RWPE1 (cell line): ENCODE data around the gene PHC2.

Source experiments
- CTCF ChIA-PET: fragments of 350-600 bp; sonication (Branson Sonifier 250); formaldehyde crosslinking; extraction: SDS; loops from one replicate; lab custom pipeline; 2021; lab: Yijun Ruan, JAX
- POLR2A ChIA-PET: fragments of 400-600 bp; formaldehyde crosslinking; extraction: SDS; loops from one replicate; lab custom pipeline; 2020; ENCODE audit warnings: antibody characterized with exemption; ENCODE audit not compliant: low non-redundant PET; lab: Yijun Ruan, JAX
- DNase-seq: peaks from one replicate; pipeline ENCODE4 v3.0.0; 2012; ENCODE audit warnings: low spot score
- H3K27ac ChIP-seq: fragments of 450-650 bp; 2 replicates; pipeline ENCODE4 v1.5.1; 2017
- TF ChIP-seq, protein P1 (sequence below): fragments of 450-650 bp; conservative IDR thresholded peaks from 2 replicates; pipeline ENCODE4 v1.5.1; 2017; ENCODE audit warnings: low read depth, mild to moderate bottlenecking

Gene PHC2

DNA sequence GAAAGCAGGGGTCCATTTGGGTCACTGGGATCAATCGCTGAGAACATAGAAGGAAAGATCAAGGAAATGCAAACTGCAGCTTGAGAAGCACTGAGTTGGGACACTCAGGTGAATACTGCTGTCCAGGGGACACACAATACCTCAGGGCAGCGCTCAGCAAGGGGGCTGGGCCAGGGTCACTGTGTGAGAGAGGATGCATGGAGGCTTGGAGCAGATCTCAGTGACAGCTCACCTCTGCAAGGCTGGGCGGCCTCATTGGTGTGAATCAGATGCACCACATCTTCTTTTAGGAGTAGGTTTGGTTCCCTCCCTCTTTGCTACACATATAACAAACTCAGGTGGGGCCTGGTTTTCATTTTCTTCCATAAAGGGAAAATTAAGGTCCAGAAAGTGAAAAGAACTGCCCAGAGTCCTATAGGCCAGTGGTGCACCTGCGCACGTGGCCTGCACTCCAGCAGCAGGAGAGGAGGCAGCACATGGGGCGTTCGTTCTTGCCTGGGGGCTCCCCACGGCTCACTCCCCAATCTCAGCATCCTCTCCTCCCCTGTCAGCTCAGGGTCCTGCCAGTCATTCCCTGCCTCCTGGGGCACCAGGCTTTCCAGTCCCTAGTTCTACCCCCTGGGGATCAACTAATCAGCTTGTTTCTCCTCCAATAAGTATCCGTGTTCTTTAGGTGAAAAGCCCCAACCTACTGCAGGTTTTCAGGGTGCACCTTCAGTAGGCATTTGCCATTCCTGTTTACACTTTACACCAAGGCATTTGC is 111.5 kb downstream of the PHC2 start:
- CTCF ChIA-PET, result interaction anchor here (0.5 to 0.6 kb wide), 2 partner anchors 16 to 151 kb away, joined by 3 to 8 read pairs; no protein-coding TSS in a partner anchor
- H3K27ac ChIP-seq, result no peak overlapping the region
- POLR2A ChIA-PET, result no interaction called here
- TF ChIP-seq, protein P1, sequence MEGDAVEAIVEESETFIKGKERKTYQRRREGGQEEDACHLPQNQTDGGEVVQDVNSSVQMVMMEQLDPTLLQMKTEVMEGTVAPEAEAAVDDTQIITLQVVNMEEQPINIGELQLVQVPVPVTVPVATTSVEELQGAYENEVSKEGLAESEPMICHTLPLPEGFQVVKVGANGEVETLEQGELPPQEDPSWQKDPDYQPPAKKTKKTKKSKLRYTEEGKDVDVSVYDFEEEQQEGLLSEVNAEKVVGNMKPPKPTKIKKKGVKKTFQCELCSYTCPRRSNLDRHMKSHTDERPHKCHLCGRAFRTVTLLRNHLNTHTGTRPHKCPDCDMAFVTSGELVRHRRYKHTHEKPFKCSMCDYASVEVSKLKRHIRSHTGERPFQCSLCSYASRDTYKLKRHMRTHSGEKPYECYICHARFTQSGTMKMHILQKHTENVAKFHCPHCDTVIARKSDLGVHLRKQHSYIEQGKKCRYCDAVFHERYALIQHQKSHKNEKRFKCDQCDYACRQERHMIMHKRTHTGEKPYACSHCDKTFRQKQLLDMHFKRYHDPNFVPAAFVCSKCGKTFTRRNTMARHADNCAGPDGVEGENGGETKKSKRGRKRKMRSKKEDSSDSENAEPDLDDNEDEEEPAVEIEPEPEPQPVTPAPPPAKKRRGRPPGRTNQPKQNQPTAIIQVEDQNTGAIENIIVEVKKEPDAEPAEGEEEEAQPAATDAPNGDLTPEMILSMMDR, result no peak
- DNase-seq, result no peak

DNA sequence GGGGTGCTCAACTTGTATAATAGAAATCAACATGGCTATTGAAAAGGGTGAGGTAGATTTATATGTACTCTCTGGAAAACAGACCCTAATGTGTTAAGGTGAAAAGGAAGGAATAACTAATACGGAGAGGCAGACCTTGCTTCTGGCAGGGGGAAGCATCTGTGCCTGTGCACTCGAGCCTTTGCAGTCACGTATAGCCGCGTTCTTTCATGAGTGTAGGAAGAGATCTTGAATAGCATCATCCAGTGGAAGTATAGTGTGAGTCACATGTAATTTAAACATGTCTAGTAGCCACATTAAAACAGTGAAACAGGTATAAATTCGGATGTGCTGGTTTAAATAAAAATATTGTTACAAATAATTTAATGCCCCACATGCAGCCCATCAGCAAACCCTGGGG is 112.9 kb downstream of the PHC2 start:
- CTCF ChIA-PET, result no interaction called here
- TF ChIP-seq, protein P1, result no peak
- H3K27ac ChIP-seq, result no peak overlapping the region
- POLR2A ChIA-PET, result no interaction called here
- DNase-seq, result no peak

DNA sequence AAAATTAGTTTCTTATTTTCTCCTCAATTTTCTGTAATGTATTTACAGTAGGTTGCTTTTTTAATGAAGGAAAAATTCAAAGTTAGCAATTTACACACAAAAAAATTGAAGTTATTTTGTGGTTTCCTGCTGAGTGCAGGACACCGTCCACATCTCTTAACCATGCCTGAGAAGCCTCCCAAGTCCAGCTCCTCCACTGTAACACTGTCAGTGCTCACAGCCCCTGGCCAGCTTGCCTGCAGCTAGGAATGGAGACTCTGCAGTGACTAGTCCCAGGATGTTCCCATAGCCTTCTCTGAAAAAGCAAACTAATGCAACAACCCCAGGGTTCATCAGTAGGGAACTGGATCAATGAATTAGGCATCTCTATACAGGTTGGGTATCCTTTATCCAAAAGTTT is 113.5 kb downstream of the PHC2 start:
- DNase-seq, result no peak
- ChIA-PET POLR2A (no interaction called here), CTCF (interaction anchor here (0.6 kb wide), 1 partner anchor 22 kb away, joined by 4 read pairs; no protein-coding TSS in a partner anchor)
- TF ChIP-seq, protein P1, result no peak
- H3K27ac ChIP-seq, result no peak overlapping the region

DNA sequence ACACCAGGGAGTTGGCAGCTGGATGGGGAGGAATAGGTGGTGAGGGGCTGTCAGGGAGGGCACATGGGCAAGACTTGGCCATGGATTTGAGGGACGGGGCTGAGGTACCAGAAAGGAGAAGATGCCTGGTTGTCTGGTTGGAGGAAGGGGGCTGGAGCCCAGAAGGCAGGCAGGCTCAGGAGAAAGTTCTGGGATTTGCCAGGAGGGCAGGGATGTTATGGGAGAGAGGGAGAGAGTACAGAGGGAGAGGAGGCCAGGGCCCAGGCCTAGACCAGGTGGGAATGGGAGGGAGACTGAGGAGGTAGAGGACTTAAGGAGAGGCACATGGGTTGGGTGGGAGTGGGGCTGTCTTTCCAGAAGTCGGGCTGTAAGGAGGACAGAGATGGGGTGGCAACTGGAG is 114.3 kb downstream of the PHC2 start:
- no peak overlapping the region for H3K27ac ChIP-seq
- DNase-seq, result no peak
- POLR2A ChIA-PET, result no interaction called here
- CTCF ChIA-PET, result no interaction called here
- TF ChIP-seq, protein P1, result no peak

DNA sequence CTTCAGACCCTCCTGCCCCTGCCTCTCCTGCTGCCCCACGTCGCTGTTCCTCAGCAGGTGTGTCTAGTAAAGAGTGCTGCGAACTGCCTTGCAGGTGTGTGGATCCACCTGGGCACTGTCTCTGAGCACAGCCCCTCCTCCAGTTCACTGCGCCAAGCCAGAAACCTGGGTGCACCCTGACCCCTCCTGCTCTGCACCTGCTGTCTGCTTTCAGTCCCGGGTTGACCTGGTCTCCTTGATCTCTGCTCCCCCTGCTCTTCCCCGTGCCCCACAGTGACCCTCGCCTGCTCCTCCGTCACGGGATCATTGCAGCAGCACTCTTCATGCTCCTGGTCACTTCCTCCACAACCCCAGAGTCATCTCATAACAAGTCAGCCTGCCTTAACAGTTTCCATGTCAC is 116.5 kb downstream of the PHC2 start:
- POLR2A ChIA-PET, result no interaction called here
- H3K27ac ChIP-seq, result no peak overlapping the region
- TF ChIP-seq, protein P1, result no peak
- no peak for DNase-seq
- CTCF ChIA-PET, result no interaction called here

DNA sequence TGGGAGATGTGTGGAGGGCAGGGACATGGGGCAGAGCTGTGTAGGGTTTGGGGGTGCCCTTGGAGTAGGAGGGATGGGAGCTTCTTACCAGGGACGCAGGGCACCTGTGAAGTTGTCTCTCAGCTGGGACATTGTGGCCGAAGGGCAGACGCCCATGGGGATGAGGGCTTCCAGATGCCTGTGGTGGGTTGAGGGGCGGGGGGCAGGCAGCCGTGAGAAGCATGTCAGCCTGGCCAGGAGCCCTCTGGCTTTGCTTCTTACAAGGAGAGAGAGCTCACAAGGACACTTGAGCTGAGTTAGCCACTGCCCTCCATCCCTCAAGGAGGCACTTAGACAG is 118.5 kb downstream of the PHC2 start:
- TF ChIP-seq, protein P1, result no peak
- ChIA-PET CTCF (interaction anchor here (0.8 to 0.9 kb wide), 2 partner anchors 8 to 17 kb away, joined by 3 read pairs; partner anchors contain the start of gene A3GALT2), POLR2A (no interaction called here)

More for the DNA sequence above, 118.5 kb downstream of the PHC2 start:
- no peak overlapping the region for H3K27ac ChIP-seq
- DNase-seq, result no peak
